Nephron progenitor cell (in vitro differentiated cells): ENCODE measurements around the gene TBCD.

Experiments used
- DNase-seq: peaks from one replicate; pipeline ENCODE4 v3.0.0; 2021
- H3K27ac Mint-ChIP-seq: 2 replicates; pipeline ENCODE4 v1.8.0; 2021; ENCODE audit warnings: mild to moderate bottlenecking, moderate library complexity, mixed read lengths
- H3K27me3 Mint-ChIP-seq: 2 replicates; pipeline ENCODE4 v1.8.0; 2021; ENCODE audit warnings: mild to moderate bottlenecking, low read depth, mixed read lengths; ENCODE audit not compliant: poor library complexity
- H3K36me3 Mint-ChIP-seq: 2 replicates; pipeline ENCODE4 v1.8.0; 2021; ENCODE audit warnings: low read depth, mixed read lengths
- H3K4me1 Mint-ChIP-seq: 2 replicates; pipeline ENCODE4 v1.8.0; 2021; ENCODE audit warnings: mixed read lengths
- H3K4me3 Mint-ChIP-seq: 2 replicates; pipeline ENCODE4 v1.8.0; 2021; ENCODE audit warnings: mild to moderate bottlenecking, moderate library complexity, mixed read lengths
- H3K9me3 Mint-ChIP-seq: 2 replicates; pipeline ENCODE4 v1.8.0; 2021; ENCODE audit warnings: mild to moderate bottlenecking, moderate library complexity, mixed read lengths
- TF ChIP-seq, protein P1 (sequence below): fragments of 200-600 bp; sonication (generic); IDR thresholded peaks from 2 replicates; pipeline ENCODE4 v1.5.0; 2021; ENCODE audit warnings: antibody characterized with exemption

Gene TBCD

DNA sequence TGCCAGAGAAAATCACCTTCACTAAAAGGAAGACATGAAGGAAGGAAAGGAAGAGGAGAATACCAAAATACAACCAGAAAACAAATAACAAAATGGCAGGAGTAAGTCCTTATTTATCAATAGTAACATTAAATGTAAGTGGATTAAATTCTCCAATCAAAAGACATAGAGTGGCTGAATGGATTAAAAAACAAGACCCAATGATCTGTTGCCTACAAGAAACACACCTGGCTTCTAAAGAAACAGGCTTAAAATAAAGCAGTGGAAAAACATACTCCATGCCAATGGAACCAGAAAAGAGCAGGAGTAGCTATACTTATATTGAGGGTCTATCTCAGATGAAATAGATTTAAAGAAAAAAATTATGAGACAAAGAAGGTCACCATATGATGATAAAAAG lies 241.1 kb downstream of the TBCD start:
- Mint-ChIP-seq H3K4me1 (no peaks in the 10 kb centered on the region), H3K4me3 (no peak overlapping the region), H3K9me3 (peaks cover 78% of the 10 kb centered on the region), H3K36me3 (peaks cover 66% of the 10 kb centered on the region), H3K27me3 (peaks cover 7% of the 10 kb centered on the region), H3K27ac (no peak overlapping the region)
- DNase-seq: no peak
- TF ChIP-seq, protein P1, sequence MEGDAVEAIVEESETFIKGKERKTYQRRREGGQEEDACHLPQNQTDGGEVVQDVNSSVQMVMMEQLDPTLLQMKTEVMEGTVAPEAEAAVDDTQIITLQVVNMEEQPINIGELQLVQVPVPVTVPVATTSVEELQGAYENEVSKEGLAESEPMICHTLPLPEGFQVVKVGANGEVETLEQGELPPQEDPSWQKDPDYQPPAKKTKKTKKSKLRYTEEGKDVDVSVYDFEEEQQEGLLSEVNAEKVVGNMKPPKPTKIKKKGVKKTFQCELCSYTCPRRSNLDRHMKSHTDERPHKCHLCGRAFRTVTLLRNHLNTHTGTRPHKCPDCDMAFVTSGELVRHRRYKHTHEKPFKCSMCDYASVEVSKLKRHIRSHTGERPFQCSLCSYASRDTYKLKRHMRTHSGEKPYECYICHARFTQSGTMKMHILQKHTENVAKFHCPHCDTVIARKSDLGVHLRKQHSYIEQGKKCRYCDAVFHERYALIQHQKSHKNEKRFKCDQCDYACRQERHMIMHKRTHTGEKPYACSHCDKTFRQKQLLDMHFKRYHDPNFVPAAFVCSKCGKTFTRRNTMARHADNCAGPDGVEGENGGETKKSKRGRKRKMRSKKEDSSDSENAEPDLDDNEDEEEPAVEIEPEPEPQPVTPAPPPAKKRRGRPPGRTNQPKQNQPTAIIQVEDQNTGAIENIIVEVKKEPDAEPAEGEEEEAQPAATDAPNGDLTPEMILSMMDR: no peak
